Measurements from ENCODE around the gene TTLL4. TPM values are rescaled to one million over a fixed set of nuclear protein-coding genes. Genes with fewer than 3 reads are reported as not detected.

Gene TTLL4
- polyA plus RNA-seq, 1 of the 3 experiments (the other 2 are of a cell fraction), result 15.6 TPM

DNA sequence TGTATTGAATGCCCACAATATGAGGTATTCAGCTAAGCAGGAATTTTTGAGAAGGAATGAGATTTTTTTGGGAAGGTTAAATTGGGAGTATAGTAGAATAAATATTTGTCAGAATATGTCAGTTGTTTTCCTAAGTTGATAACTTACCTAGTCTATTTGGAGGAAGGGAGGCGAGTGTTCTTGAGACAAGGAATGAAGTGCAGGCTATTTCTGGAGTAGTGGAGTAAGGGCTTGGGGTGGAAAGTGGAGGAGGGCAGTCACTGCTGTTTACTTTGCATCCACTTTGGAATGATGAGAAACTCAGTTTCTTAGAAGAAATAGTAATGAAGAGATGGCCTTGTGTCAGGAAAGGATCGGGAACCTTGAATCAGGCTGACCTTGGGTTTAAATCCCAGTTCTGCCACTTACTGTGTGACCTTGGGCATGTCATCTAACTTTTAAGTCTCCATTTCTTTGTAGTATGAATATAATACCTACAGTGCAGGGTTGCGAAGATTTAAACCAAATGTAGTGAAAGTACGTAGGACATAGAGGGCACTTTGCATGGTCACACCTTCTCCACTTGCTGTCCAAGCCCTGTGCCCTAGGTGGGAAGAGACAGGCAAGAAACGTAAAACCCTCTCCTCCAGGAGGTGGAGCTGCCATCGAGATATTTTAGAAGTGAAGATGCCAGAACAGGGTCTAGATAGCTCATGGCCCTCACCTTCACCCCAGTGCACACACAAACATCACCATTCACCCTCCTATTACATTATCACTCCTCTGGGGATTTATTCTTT is 46.2 kb downstream of the TTLL4 start:
- H3K27me3 ChIP-seq (ENCODE audit: insufficient read depth), result no peaks in the 10 kb centered on the region
- H3K4me1 ChIP-seq (ENCODE audit: control insufficient read depth in 1 of 2, insufficient read depth in 2 of 2, low read depth in 1 of 2, low read length in 1 of 2), result no peaks in the 10 kb centered on the region
- H3K27ac ChIP-seq (ENCODE audit: low read depth in 2 of 2, low read length in 1 of 2), result no peak overlapping the region
- no peak overlapping the region for H3K4me3 ChIP-seq (ENCODE audit: low read depth in 2 of 2, low read length in 1 of 2)
- H2AFZ ChIP-seq (ENCODE audit: low read depth), result no peak overlapping the region
- 90% methylated on average over 6 of the region's 6 CpGs for WGBS (ENCODE audit: low lambda C conversion rate)
- no peaks in the 10 kb centered on the region for H3K79me2 ChIP-seq (ENCODE audit: insufficient read depth)
- no peaks in the 10 kb centered on the region for H4K20me1 ChIP-seq (ENCODE audit: insufficient read depth)
- no peaks in the 10 kb centered on the region for H3K9me3 ChIP-seq
- no peak for DNase-seq
- no peak for TF ChIP-seq SIN3A (IDR thresholded peaks at IDR 0.05; ENCODE audit: borderline replicate concordance, low read depth, low read length)
- TF ChIP-seq NRF1 (IDR thresholded peaks at IDR 0.05; ENCODE audit: low read depth, low read length), result no peak
- TF ChIP-seq CHD2 (IDR thresholded peaks at IDR 0.05; ENCODE audit: low read length, partially characterized antibody), result no peak
- TF ChIP-seq RAD21 (IDR thresholded peaks at IDR 0.05; ENCODE audit: low read length), result no peak
- no peak for TF ChIP-seq TEAD4 (IDR thresholded peaks at IDR 0.05; ENCODE audit: borderline replicate concordance, insufficient read depth)
- TF ChIP-seq, protein P1, sequence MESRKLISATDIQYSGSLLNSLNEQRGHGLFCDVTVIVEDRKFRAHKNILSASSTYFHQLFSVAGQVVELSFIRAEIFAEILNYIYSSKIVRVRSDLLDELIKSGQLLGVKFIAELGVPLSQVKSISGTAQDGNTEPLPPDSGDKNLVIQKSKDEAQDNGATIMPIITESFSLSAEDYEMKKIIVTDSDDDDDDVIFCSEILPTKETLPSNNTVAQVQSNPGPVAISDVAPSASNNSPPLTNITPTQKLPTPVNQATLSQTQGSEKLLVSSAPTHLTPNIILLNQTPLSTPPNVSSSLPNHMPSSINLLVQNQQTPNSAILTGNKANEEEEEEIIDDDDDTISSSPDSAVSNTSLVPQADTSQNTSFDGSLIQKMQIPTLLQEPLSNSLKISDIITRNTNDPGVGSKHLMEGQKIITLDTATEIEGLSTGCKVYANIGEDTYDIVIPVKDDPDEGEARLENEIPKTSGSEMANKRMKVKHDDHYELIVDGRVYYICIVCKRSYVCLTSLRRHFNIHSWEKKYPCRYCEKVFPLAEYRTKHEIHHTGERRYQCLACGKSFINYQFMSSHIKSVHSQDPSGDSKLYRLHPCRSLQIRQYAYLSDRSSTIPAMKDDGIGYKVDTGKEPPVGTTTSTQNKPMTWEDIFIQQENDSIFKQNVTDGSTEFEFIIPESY (IDR thresholded peaks at IDR 0.05; ENCODE audit: borderline replicate concordance, low read depth), result no peak
- TF ChIP-seq, protein P2, sequence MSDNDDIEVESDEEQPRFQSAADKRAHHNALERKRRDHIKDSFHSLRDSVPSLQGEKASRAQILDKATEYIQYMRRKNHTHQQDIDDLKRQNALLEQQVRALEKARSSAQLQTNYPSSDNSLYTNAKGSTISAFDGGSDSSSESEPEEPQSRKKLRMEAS (IDR thresholded peaks at IDR 0.05; ENCODE audit: low read depth), result no peak
- TF ChIP-seq, protein P3, sequence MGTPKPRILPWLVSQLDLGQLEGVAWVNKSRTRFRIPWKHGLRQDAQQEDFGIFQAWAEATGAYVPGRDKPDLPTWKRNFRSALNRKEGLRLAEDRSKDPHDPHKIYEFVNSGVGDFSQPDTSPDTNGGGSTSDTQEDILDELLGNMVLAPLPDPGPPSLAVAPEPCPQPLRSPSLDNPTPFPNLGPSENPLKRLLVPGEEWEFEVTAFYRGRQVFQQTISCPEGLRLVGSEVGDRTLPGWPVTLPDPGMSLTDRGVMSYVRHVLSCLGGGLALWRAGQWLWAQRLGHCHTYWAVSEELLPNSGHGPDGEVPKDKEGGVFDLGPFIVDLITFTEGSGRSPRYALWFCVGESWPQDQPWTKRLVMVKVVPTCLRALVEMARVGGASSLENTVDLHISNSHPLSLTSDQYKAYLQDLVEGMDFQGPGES (IDR thresholded peaks at IDR 0.05; ENCODE audit: low read depth, low read length), result no peak
- no peak for TF ChIP-seq FOXM1 (IDR thresholded peaks at IDR 0.05; ENCODE audit: low read depth)
- TF ChIP-seq TCF12 (IDR thresholded peaks at IDR 0.05), result no peak
- TF ChIP-seq ELF1 (IDR thresholded peaks at IDR 0.05), result no peak
- TF ChIP-seq, protein P4, sequence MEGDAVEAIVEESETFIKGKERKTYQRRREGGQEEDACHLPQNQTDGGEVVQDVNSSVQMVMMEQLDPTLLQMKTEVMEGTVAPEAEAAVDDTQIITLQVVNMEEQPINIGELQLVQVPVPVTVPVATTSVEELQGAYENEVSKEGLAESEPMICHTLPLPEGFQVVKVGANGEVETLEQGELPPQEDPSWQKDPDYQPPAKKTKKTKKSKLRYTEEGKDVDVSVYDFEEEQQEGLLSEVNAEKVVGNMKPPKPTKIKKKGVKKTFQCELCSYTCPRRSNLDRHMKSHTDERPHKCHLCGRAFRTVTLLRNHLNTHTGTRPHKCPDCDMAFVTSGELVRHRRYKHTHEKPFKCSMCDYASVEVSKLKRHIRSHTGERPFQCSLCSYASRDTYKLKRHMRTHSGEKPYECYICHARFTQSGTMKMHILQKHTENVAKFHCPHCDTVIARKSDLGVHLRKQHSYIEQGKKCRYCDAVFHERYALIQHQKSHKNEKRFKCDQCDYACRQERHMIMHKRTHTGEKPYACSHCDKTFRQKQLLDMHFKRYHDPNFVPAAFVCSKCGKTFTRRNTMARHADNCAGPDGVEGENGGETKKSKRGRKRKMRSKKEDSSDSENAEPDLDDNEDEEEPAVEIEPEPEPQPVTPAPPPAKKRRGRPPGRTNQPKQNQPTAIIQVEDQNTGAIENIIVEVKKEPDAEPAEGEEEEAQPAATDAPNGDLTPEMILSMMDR (IDR thresholded peaks at IDR 0.05), result no peak
- TF ChIP-seq RCOR1 (IDR thresholded peaks at IDR 0.05; ENCODE audit: low read length), result no peak
- TF ChIP-seq MEF2A (IDR thresholded peaks at IDR 0.05; ENCODE audit: borderline replicate concordance, low read depth), result no peak
- H3F3A ChIP-seq (replicated peaks; ENCODE audit: insufficient read depth), result no peaks in the 10 kb centered on the region
- ChIA-PET CTCF (interaction anchor here (0.7 to 2.3 kb wide), 2 partner anchors 91 to 94 kb away, joined by 3 to 11 read pairs; no protein-coding TSS in a partner anchor), POLR2A (no interaction called here)
- no peak overlapping the region for H3K4me2 ChIP-seq
- H3K9me2 ChIP-seq, result no peaks in the 10 kb centered on the region
- H3K9ac ChIP-seq, result no peak overlapping the region
- peaks cover 17 to 40% of the 10 kb centered on the region in 2 experiments for H3K36me3 ChIP-seq (replicated peaks in 1 of 2; ENCODE audit: control insufficient read depth in 1 of 2, insufficient read depth in 2 of 2, low read length in 1 of 2)

Data from SK-N-SH (cell line).